ENCODE results near the gene PRR5.

GRCh38 chr22:44729391-44730021 is 27.5 kb downstream of the PRR5 start:
- TF ChIP-seq POLR2A (IDR thresholded peaks at IDR 0.05) (no peak), CTCF (IDR thresholded peaks at IDR 0.05 in 8 of 11, conservative IDR thresholded peaks at IDR 0.05 in 3 of 11) (peak in 7 of 11 experiments; percentile 35 to 56 (median 49)), POLR2AphosphoS5 (IDR thresholded peaks at IDR 0.05) (peak; percentile 77 to 83 (median 80))
